ENCODE measurements around the gene MRPS31.
A peak's percentile ranks its signal among the peaks of the same experiment; 100 is the strongest.

Gene MRPS31

DNA sequence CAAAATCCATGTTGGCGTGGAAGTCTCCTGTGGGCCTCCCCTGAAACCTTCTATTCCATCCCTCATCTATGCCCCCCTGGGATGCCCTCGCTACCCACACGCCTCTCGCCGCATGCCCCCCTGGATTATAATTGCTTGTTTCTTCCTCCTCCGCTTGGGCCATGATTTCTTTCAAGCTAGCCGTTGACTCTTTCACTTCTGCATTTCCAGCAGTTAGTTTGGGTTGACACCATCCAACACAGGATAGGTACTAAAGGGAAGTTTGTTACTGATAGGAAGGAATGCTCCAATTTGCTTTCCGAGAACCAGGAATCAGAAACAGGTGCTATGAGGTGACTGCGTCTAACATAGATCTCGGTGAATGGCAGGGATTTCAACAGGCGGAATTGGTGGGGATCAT, 10.7 kb upstream of the MRPS31 start:
- no peak for DNase-seq (ENCODE audit: low spot score)
- TF ChIP-seq, protein P1, sequence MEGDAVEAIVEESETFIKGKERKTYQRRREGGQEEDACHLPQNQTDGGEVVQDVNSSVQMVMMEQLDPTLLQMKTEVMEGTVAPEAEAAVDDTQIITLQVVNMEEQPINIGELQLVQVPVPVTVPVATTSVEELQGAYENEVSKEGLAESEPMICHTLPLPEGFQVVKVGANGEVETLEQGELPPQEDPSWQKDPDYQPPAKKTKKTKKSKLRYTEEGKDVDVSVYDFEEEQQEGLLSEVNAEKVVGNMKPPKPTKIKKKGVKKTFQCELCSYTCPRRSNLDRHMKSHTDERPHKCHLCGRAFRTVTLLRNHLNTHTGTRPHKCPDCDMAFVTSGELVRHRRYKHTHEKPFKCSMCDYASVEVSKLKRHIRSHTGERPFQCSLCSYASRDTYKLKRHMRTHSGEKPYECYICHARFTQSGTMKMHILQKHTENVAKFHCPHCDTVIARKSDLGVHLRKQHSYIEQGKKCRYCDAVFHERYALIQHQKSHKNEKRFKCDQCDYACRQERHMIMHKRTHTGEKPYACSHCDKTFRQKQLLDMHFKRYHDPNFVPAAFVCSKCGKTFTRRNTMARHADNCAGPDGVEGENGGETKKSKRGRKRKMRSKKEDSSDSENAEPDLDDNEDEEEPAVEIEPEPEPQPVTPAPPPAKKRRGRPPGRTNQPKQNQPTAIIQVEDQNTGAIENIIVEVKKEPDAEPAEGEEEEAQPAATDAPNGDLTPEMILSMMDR (IDR thresholded peaks at IDR 0.05; ENCODE audit: extremely low read depth, insufficient read depth, missing control alignments): no peak
- in situ Hi-C loops (cut with MboI; ENCODE audit: low pct_unique_long_range_greater_than_20kb, low sequenced_read_pairs, unreplicated experiment): no loop called here

DNA sequence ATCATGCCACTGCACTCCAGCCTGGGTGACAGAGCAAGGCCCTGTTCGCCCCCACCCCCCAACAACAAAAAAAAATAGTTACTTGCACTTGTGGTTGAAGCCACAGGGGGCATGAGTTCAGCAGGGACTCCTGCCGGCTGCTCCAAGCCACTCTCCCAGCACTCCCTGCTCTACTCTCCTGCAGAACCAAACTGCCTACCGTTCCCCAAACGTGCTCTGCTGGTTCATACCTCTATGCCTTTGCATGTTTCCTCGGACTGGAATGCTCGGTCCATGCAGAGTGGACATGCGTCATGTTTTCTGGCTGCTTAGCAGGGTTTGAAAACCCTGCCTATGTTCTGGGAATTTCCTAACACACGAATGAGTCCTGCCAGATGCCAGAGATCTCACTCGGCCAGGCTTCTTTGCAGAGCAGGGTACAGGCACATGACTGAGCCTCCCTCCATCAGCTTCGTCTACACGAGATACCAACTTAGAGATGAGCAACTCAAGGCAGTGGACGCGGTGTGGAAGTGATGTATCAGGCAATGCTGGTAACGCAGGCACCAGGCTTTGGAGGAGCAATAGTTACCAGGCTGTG, 9.9 kb upstream of the MRPS31 start:
- in situ Hi-C loops (cut with MboI; ENCODE audit: low pct_unique_long_range_greater_than_20kb, low sequenced_read_pairs, unreplicated experiment): no loop called here
- TF ChIP-seq, protein P1 (IDR thresholded peaks at IDR 0.05; ENCODE audit: extremely low read depth, insufficient read depth, missing control alignments): no peak
- no peak for DNase-seq (ENCODE audit: low spot score)

DNA sequence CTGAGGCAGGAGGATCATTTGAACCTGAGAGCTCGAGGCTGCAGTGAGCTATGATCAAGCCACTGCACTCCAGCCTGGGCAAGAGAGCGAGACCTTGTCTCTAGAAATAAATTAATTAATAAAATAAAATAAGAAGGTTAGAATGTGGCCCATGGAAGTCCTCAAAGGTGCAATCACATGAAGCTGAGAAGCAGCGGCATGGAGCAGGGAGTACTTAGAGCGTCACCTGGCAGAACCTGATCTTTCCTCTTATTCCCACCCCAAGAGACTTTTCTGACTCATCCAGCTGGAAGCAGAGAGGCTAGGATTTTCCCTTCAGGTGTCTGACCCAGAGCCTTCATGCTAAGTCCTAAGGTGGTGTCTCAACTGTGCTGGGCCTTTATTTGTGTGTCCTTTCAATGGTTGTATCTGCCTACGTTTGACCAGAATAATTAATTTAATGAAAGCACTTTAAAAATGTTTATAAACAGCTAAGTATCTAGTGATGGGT, 8.9 kb upstream of the MRPS31 start:
- in situ Hi-C loops (cut with MboI; ENCODE audit: low pct_unique_long_range_greater_than_20kb, low sequenced_read_pairs, unreplicated experiment): no loop called here
- TF ChIP-seq, protein P1 (IDR thresholded peaks at IDR 0.05; ENCODE audit: extremely low read depth, insufficient read depth, missing control alignments): no peak
- DNase-seq (ENCODE audit: low spot score): no peak

DNA sequence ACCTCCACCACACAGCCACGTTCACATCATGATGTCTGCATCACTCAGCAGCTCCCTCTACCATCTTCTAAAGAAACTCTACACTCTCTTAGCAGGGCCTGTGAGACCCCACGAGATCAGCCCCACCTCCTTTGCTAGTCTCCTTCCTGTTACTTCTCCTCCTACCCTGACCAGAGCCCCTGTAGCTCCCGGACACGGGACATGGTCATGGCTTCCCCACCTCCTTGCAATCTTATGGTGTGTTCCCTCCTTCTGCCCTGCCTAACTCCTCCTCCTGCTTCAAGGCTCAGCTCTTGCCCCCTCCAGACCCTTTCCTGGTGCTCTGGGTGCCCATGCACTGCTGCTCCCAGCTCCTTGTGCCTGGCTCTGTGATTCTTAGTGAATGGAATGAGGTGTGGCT, 8.1 kb upstream of the MRPS31 start:
- in situ Hi-C loops (cut with MboI; ENCODE audit: low pct_unique_long_range_greater_than_20kb, low sequenced_read_pairs, unreplicated experiment): no loop called here
- DNase-seq (ENCODE audit: low spot score): no peak
- TF ChIP-seq, protein P1 (IDR thresholded peaks at IDR 0.05; ENCODE audit: extremely low read depth, insufficient read depth, missing control alignments): no peak

DNA sequence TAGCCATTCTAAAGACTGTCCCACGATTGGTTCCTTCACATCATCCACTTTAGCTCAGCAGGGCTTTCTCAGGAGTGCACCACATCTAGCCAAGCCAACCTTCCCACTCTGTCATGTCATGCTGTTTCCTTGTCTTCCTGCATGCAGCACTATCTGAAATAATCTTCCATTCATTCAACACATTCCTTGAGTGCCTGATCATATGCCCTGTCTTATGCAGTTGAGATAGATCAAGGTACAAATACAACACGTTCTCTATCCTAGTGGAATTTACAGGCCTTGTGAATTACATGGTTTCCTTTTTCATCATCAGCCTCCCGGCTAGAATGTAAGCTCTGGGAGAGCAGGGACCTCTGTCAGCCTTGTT, 6.8 kb upstream of the MRPS31 start:
- in situ Hi-C loops (cut with MboI; ENCODE audit: low pct_unique_long_range_greater_than_20kb, low sequenced_read_pairs, unreplicated experiment): no loop called here
- no peak for DNase-seq (ENCODE audit: low spot score)
- TF ChIP-seq, protein P1 (IDR thresholded peaks at IDR 0.05; ENCODE audit: extremely low read depth, insufficient read depth, missing control alignments): no peak

DNA sequence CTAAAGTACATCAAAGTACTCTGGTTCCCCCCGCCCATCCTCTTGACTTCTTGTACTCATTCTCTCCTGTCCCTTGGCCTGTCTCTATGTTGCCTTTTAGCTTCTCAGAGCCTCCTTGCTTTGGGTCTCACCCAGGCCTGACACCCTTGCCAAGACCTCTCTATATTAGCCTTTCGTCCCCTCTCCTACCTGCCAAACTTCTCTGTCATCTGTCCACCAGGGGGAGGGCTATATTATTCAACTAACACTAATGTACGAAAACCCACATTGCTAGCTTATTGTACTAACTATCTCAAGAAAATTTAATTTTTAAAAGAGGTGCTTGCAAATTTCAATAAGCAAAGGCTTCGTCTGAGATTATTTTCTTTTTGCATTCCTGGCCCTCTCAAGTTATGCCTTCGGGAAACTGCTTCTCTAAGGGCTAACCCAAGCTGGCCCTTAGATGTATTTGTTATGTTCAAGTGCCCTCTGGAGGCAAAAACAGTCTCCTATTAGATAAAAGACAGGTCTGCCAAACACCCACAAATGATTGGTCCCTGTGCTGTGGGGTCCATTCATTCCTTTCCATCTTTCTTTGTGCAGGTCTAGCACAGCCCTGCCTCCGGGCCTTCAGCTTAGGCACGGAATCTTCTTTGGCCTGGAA, 6.3 kb upstream of the MRPS31 start:
- in situ Hi-C loops (cut with MboI; ENCODE audit: low pct_unique_long_range_greater_than_20kb, low sequenced_read_pairs, unreplicated experiment): no loop called here
- peak; percentile 59 for DNase-seq (ENCODE audit: low spot score)
- TF ChIP-seq, protein P1 (IDR thresholded peaks at IDR 0.05; ENCODE audit: extremely low read depth, insufficient read depth, missing control alignments): peak; percentile 71

All from GM13977 (cell line).